ENCODE results near the gene CYB5R4. TPM values are rescaled to one million over a fixed set of nuclear protein-coding genes. Genes with fewer than 3 reads are reported as not detected.
"Not testable (repeated sequence)": the region's sequence is repeated elsewhere in the genome, so short reads cannot be mapped to it uniquely, and the experiment has no call there.

The CYB5R4 gene
- polyA plus RNA-seq, 4 donors: 10.0 to 15.4 (median 11.8) TPM

DNA sequence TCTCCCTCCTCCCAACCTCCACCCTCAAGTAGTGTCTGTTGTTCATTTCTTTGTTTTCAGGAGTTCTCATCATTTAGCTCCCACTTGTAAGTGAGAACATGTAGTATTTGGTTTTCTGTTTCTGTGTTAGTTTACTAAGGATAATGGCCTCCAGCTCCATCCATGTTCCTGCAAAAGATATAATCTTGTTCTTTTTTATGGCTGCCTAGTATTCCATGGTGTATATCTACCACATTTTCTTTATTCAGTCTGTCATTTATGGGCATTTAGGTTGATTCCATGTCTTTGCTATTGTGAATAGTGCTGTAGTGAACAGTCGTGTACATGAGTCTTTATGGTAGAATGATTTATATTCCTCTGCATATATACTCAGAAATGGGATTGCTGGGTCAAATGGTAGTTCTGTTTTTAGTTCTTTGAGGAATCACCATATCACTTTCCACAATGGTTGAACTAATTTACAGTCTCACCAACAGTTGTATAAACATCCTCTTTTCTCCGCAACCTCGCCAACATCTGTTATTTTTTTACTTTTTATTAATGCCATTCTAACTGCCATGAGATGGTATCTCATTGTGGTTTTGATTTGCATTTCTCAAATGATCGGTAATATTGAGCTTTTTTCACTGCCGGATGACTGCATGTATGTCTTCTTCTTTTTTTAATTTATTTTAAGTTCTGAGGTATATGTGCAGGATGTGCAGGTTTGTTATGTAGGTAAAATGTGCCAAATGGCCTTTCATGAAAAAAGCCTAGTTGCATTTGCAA lies 48.3 kb downstream of the CYB5R4 start:
- not testable (repeated sequence) for H3K27me3 ChIP-seq (ENCODE audit: control insufficient read depth in 3 of 3, insufficient read depth in 3 of 3, low read length in 3 of 3); H3K36me3 ChIP-seq (ENCODE audit: control insufficient read depth in 3 of 3, insufficient read depth in 2 of 3, low read depth in 1 of 3, low read length in 3 of 3); H3K4me1 ChIP-seq (ENCODE audit: control insufficient read depth in 3 of 3, insufficient read depth in 2 of 3, low read depth in 1 of 3, low read length in 2 of 3); H3K4me3 ChIP-seq (ENCODE audit: low read depth in 1 of 3, low read length in 3 of 3); FAIRE-seq; H3K9me3 ChIP-seq (ENCODE audit: control insufficient read depth in 2 of 2, insufficient read depth in 1 of 2, low read depth in 1 of 2, low read length in 1 of 2); DNase-seq; H3K27ac ChIP-seq (ENCODE audit: low read depth in 1 of 3, low read length in 2 of 3)
- WGBS, 3 donors: 91 to 98% (median 92%) methylated on average over 5 of the region's 5 CpGs

DNA sequence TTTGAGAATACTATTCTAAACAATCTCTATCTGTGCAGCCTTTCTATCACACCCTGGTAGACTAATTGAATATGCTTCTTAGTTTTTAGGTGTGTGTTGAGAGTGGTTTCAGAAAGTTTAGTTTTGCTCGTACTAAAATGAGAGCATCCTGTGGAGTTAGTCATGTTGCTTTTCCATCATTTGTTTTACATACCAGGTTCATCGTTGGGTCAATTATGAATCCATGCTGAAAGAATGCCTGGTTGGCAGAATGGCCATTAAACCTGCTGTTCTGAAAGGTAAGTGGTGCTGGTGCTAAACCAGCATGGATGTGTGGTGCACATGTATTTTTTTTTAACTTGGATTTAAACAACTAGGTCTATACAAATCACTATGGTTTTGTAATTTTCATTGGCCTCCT lies 49.3 kb downstream of the CYB5R4 start:
- FAIRE-seq (no peak), DNase-seq (no peak)
- 89 to 96% (median 95%) methylated on average over 2 of the region's 2 CpGs for WGBS, 3 donors
- peaks cover 0 to 4% of the 10 kb centered on the region in 2 donors for H3K9me3 ChIP-seq (ENCODE audit: control insufficient read depth in 2 of 2, insufficient read depth in 1 of 2, low read depth in 1 of 2, low read length in 1 of 2)
- peaks cover 0 to 4% (median 2%) of the 10 kb centered on the region in 3 donors for H3K36me3 ChIP-seq (ENCODE audit: control insufficient read depth in 3 of 3, insufficient read depth in 2 of 3, low read depth in 1 of 3, low read length in 3 of 3)
- no peaks in the 10 kb centered on the region for H3K4me1 ChIP-seq (ENCODE audit: control insufficient read depth in 3 of 3, insufficient read depth in 2 of 3, low read depth in 1 of 3, low read length in 2 of 3)
- H3K27me3 ChIP-seq (ENCODE audit: control insufficient read depth in 3 of 3, insufficient read depth in 3 of 3, low read length in 3 of 3): no peaks in the 10 kb centered on the region
- H3K27ac ChIP-seq (ENCODE audit: low read depth in 1 of 3, low read length in 2 of 3): no peak overlapping the region
- H3K4me3 ChIP-seq (ENCODE audit: low read depth in 1 of 3, low read length in 3 of 3): no peak overlapping the region

DNA sequence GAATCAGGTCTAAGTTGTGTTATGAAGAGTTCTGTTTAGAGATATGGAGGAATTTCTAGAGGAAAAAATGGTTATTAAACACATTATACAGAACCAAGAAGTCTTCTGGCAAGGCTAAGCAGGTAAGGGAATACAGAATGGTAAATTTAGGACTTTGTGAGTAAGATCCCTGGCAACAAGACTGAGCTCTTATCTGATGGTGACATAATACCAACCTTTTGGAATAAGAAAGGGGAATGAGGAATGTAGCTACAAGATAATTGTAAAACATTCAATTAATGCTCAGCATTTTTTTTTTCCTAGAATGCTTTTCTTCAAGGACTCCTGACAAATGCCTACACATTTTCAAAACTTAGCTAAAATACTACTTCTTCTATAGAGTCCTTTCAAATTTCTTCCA lies 51.8 kb downstream of the CYB5R4 start:
- Histone ChIP-seq H3K27me3 (ENCODE audit: control insufficient read depth in 3 of 3, insufficient read depth in 3 of 3, low read length in 3 of 3) (no peaks in the 10 kb centered on the region), H3K36me3 (ENCODE audit: control insufficient read depth in 3 of 3, insufficient read depth in 2 of 3, low read depth in 1 of 3, low read length in 3 of 3) (peaks cover 0 to 4% (median 4%) of the 10 kb centered on the region in 3 donors), H3K9me3 (ENCODE audit: control insufficient read depth in 2 of 2, insufficient read depth in 1 of 2, low read depth in 1 of 2, low read length in 1 of 2) (no peaks in the 10 kb centered on the region), H3K27ac (ENCODE audit: low read depth in 1 of 3, low read length in 2 of 3) (no peak overlapping the region), H3K4me3 (ENCODE audit: low read depth in 1 of 3, low read length in 3 of 3) (no peak overlapping the region), H3K4me1 (ENCODE audit: control insufficient read depth in 3 of 3, insufficient read depth in 2 of 3, low read depth in 1 of 3, low read length in 2 of 3) (no peaks in the 10 kb centered on the region)
- FAIRE-seq (no peak), DNase-seq (no peak)

DNA sequence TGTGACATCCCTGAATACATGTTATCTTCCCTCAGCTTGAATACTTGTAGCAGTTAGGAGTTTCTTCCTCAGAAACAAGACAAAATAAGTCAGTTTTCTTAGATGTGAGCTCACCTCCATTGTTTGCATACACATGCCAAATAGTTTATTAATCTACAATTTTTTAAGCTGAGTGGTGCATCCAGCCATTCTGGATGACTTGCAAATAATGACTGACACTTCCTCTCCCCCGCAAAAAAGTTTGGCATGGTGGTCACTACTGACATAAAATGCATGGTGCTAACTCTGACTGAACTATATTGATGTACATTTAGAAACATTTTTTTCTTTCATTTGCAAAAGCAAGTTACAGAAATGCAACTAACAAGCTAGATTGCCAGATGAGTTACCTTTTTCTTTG lies 55.5 kb downstream of the CYB5R4 start:
- WGBS, 3 donors: 67 to 93% (median 88%) methylated on average over 1 of the region's 1 CpG
- Histone ChIP-seq H3K27me3 (ENCODE audit: control insufficient read depth in 3 of 3, insufficient read depth in 3 of 3, low read length in 3 of 3) (no peaks in the 10 kb centered on the region), H3K27ac (ENCODE audit: low read depth in 1 of 3, low read length in 2 of 3) (no peak overlapping the region), H3K36me3 (ENCODE audit: control insufficient read depth in 3 of 3, insufficient read depth in 2 of 3, low read depth in 1 of 3, low read length in 3 of 3) (peaks cover 0 to 4% (median 4%) of the 10 kb centered on the region in 3 donors), H3K9me3 (ENCODE audit: control insufficient read depth in 2 of 2, insufficient read depth in 1 of 2, low read depth in 1 of 2, low read length in 1 of 2) (no peaks in the 10 kb centered on the region), H3K4me1 (ENCODE audit: control insufficient read depth in 3 of 3, insufficient read depth in 2 of 3, low read depth in 1 of 3, low read length in 2 of 3) (no peaks in the 10 kb centered on the region), H3K4me3 (ENCODE audit: low read depth in 1 of 3, low read length in 3 of 3) (no peak overlapping the region)
- no peak for DNase-seq
- FAIRE-seq: no peak

DNA sequence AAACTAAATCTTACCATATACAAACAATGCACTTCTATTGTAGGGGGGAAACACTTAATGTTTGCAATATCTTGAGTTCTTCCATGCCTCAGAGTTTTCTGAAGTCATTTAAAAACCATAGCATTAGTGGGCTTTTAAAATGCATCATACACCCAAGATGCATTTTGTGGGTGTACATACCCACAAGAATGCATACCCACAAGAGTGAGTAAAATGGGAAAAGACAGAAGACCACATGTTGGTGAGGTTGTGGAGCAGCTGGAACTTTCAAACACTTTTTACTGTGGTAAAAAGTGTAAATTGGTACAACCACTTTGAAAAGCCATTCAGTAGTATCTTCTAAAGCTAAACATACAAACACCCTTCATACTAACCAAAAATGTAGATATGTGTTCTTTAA lies 57.5 kb downstream of the CYB5R4 start:
- H3K9me3 ChIP-seq (ENCODE audit: control insufficient read depth in 2 of 2, insufficient read depth in 1 of 2, low read depth in 1 of 2, low read length in 1 of 2): no peaks in the 10 kb centered on the region
- DNase-seq (no peak), FAIRE-seq (no peak)
- H3K4me3 ChIP-seq (ENCODE audit: low read depth in 1 of 3, low read length in 3 of 3): no peak overlapping the region
- no peaks in the 10 kb centered on the region for H3K27me3 ChIP-seq (ENCODE audit: control insufficient read depth in 3 of 3, insufficient read depth in 3 of 3, low read length in 3 of 3)
- no peak overlapping the region for H3K27ac ChIP-seq (ENCODE audit: low read depth in 1 of 3, low read length in 2 of 3)
- no peaks in the 10 kb centered on the region for H3K4me1 ChIP-seq (ENCODE audit: control insufficient read depth in 3 of 3, insufficient read depth in 2 of 3, low read depth in 1 of 3, low read length in 2 of 3)
- H3K36me3 ChIP-seq (ENCODE audit: control insufficient read depth in 3 of 3, insufficient read depth in 2 of 3, low read depth in 1 of 3, low read length in 3 of 3): peaks cover 0 to 4% (median 0%) of the 10 kb centered on the region in 3 donors

DNA sequence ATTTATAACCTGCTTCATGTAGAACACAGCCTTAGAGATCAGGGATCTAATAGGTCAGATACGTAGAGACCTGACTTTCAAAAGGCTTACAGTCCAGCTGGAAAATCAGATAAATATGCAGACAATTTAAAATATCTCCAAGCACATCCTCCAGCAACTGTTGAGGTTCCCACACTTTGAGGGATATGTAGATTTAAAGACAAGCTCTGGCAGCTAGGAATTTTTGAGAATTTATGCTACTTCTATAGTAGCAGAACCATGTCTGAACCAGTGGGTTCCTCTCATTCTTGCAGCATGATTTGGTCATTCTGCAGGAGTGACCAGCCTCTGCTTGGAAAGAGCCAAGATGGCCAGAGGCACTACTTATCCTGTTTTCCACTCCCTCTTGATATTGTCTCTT lies 60.5 kb downstream of the CYB5R4 start:
- Histone ChIP-seq H3K27me3 (ENCODE audit: control insufficient read depth in 3 of 3, insufficient read depth in 3 of 3, low read length in 3 of 3) (no peaks in the 10 kb centered on the region), H3K4me3 (ENCODE audit: low read depth in 1 of 3, low read length in 3 of 3) (no peak overlapping the region), H3K4me1 (ENCODE audit: control insufficient read depth in 3 of 3, insufficient read depth in 2 of 3, low read depth in 1 of 3, low read length in 2 of 3) (no peaks in the 10 kb centered on the region), H3K9me3 (ENCODE audit: control insufficient read depth in 2 of 2, insufficient read depth in 1 of 2, low read depth in 1 of 2, low read length in 1 of 2) (no peaks in the 10 kb centered on the region), H3K27ac (ENCODE audit: low read depth in 1 of 3, low read length in 2 of 3) (no peak overlapping the region), H3K36me3 (ENCODE audit: control insufficient read depth in 3 of 3, insufficient read depth in 2 of 3, low read depth in 1 of 3, low read length in 3 of 3) (peaks cover 0 to 3% (median 0%) of the 10 kb centered on the region in 3 donors)
- FAIRE-seq (no peak), DNase-seq (no peak)
- WGBS, 3 donors: 96 to 100% (median 100%) methylated on average over 1 of the region's 1 CpG

DNA sequence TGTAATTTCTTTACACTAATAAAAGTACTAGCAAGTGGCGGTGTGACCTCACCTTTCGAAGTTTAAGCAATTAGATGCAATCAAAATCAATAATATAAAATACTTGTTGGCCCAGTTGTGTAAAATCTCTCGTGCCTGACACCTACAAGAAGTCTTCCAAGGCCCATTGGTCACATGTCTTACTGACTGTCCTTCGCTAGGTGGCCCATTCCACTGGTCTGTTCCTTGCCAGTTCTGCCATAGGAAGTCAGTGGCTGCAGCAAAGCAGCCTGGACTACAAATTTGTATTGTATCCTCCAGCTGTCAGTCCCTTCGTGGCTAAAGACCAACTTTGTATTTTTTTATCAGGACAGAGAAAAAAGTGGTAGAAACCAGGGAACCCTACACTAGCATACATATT lies 61.8 kb downstream of the CYB5R4 start:
- H3K9me3 ChIP-seq (ENCODE audit: control insufficient read depth in 2 of 2, insufficient read depth in 1 of 2, low read depth in 1 of 2, low read length in 1 of 2): no peaks in the 10 kb centered on the region
- DNase-seq: no peak
- no peak overlapping the region for H3K4me3 ChIP-seq (ENCODE audit: low read depth in 1 of 3, low read length in 3 of 3)
- H3K27ac ChIP-seq (ENCODE audit: low read depth in 1 of 3, low read length in 2 of 3): no peak overlapping the region
- H3K27me3 ChIP-seq (ENCODE audit: control insufficient read depth in 3 of 3, insufficient read depth in 3 of 3, low read length in 3 of 3): no peaks in the 10 kb centered on the region
- no peak for FAIRE-seq
- 92 to 94% (median 93%) methylated on average over 5 of the region's 5 CpGs for WGBS, 3 donors
- no peaks in the 10 kb centered on the region for H3K4me1 ChIP-seq (ENCODE audit: control insufficient read depth in 3 of 3, insufficient read depth in 2 of 3, low read depth in 1 of 3, low read length in 2 of 3)
- peaks cover 0 to 5% (median 2%) of the 10 kb centered on the region in 3 donors for H3K36me3 ChIP-seq (ENCODE audit: control insufficient read depth in 3 of 3, insufficient read depth in 2 of 3, low read depth in 1 of 3, low read length in 3 of 3)

DNA sequence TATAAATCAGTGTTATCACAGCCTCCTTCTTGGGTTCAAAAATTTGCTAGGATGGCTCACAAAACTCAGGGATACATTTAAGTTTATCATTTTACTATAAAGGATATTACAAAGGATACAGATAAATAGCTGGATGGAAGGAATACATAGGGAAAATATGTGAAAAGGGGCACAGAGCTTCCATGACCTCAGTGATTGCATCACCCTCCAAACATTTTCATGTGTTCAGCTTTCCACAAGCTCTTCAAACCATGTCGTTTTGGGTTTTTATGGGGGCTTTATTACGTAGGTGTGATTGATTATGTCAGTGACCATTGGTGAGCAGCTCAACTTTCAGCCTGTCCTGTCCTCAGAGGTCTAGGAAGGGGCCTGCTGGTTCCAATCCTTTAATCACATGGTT lies 68.0 kb downstream of the CYB5R4 start:
- H3K4me3 ChIP-seq (ENCODE audit: low read depth in 1 of 3, low read length in 3 of 3): no peak overlapping the region
- H3K4me1 ChIP-seq (ENCODE audit: control insufficient read depth in 3 of 3, insufficient read depth in 2 of 3, low read depth in 1 of 3, low read length in 2 of 3): no peaks in the 10 kb centered on the region
- no peaks in the 10 kb centered on the region for H3K27me3 ChIP-seq (ENCODE audit: control insufficient read depth in 3 of 3, insufficient read depth in 3 of 3, low read length in 3 of 3)
- no peak overlapping the region for H3K27ac ChIP-seq (ENCODE audit: low read depth in 1 of 3, low read length in 2 of 3)
- no peak for FAIRE-seq
- DNase-seq: no peak
- peaks cover 2 to 14% (median 3%) of the 10 kb centered on the region in 3 donors for H3K36me3 ChIP-seq (ENCODE audit: control insufficient read depth in 3 of 3, insufficient read depth in 2 of 3, low read depth in 1 of 3, low read length in 3 of 3)
- no peaks in the 10 kb centered on the region for H3K9me3 ChIP-seq (ENCODE audit: control insufficient read depth in 2 of 2, insufficient read depth in 1 of 2, low read depth in 1 of 2, low read length in 1 of 2)
- 79 to 97% (median 90%) methylated on average over 2 of the region's 2 CpGs for WGBS, 3 donors

DNA sequence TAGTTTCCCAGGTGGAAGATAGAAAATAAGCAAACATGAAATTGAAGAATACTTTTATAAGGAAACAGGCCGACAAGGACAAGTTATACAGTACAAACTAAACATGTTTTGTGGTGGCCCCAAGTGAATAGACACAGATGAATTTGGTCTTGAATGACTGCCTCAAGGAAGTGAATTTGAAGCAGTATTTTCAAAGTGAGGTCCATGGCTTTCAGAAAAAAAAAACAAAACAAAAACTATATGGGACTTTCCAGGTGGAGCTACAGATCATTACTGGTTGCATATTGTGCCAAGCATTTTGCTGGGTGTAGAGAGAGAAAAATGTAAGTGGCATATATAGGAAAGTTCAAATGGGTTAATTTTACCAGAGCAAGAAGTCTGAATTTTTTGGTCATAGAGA lies 68.8 kb downstream of the CYB5R4 start:
- H3K27ac ChIP-seq (ENCODE audit: low read depth in 1 of 3, low read length in 2 of 3): no peak overlapping the region
- no peaks in the 10 kb centered on the region for H3K27me3 ChIP-seq (ENCODE audit: control insufficient read depth in 3 of 3, insufficient read depth in 3 of 3, low read length in 3 of 3)
- no peaks in the 10 kb centered on the region for H3K4me1 ChIP-seq (ENCODE audit: control insufficient read depth in 3 of 3, insufficient read depth in 2 of 3, low read depth in 1 of 3, low read length in 2 of 3)
- H3K4me3 ChIP-seq (ENCODE audit: low read depth in 1 of 3, low read length in 3 of 3): no peak overlapping the region
- WGBS, 3 donors: 90 to 93% (median 92%) methylated on average over 1 of the region's 1 CpG
- H3K36me3 ChIP-seq (ENCODE audit: control insufficient read depth in 3 of 3, insufficient read depth in 2 of 3, low read depth in 1 of 3, low read length in 3 of 3): peaks cover 2 to 14% (median 3%) of the 10 kb centered on the region in 3 donors
- H3K9me3 ChIP-seq (ENCODE audit: control insufficient read depth in 2 of 2, insufficient read depth in 1 of 2, low read depth in 1 of 2, low read length in 1 of 2): no peaks in the 10 kb centered on the region
- FAIRE-seq (no peak), DNase-seq (no peak)
